Hepatocyte (in vitro differentiated cells): ENCODE results near the gene CMTM6.

Experiments used
- CTCF ChIP-seq: fragments of 200-600 bp; sonication (generic); IDR thresholded peaks from 2 replicates; pipeline ENCODE4 v1.5.1; 2016; ENCODE audit warnings: antibody characterized with exemption, mild to moderate bottlenecking; ENCODE audit not compliant: poor library complexity
- EZH2 ChIP-seq: fragments of 200-600 bp; sonication (generic); IDR thresholded peaks from 2 replicates; pipeline ENCODE4 v1.6.1; 2016; ENCODE audit warnings: antibody characterized with exemption, mild to moderate bottlenecking, borderline replicate concordance
- EZH2phosphoT487 ChIP-seq: fragments of 200-600 bp; sonication (generic); IDR thresholded peaks from one replicate; pipeline ENCODE4 v1.6.1; 2018; ENCODE audit warnings: antibody characterized with exemption, mild to moderate bottlenecking, low read depth, moderate library complexity; ENCODE audit not compliant: unreplicated experiment, severe bottlenecking

GRCh38 chr3:32552013-32552412 lies 49.4 kb upstream of the CMTM6 start:
- no peak for TF ChIP-seq EZH2
- TF ChIP-seq CTCF: no peak
- TF ChIP-seq EZH2phosphoT487: no peak
